Stomach (tissue), 4 donors: Measurements from ENCODE around the gene KCNIP4.

Experiments used
- EP300 ChIP-seq: sonication (generic); formaldehyde crosslinking; IDR thresholded peaks from one replicate; pipeline ENCODE4 v1.6.1; 2017; ENCODE audit warnings: antibody characterized with exemption
- POLR2A ChIP-seq, 4 donors: fragments of 450-650 bp; IDR thresholded peaks; one replicate each; pipeline ENCODE4 v1.6.1; 2016; ENCODE audit warnings: antibody characterized with exemption in 4 of 4, control low read depth in 2 of 4, mild to moderate bottlenecking in 1 of 4, moderate library complexity in 1 of 4
- POLR2AphosphoS5 ChIP-seq, 3 donors: sonication (generic); formaldehyde crosslinking; IDR thresholded peaks; one replicate each; pipeline ENCODE4 v1.6.1; 2016; ENCODE audit warnings: antibody characterized with exemption in 3 of 3
- TF ChIP-seq, protein P1 (sequence below), 7 experiments: fragments of 450-650 bp in 4 of 7; fragments of 200-600 bp in 3 of 7; sonication (generic) in 3 of 7; IDR thresholded peaks; one replicate each; pipeline ENCODE4 v1.5.1; 2016 to 2019; ENCODE audit warnings: antibody characterized with exemption in 7 of 7, control low read depth in 2 of 7, mild to moderate bottlenecking in 1 of 7

DNA sequence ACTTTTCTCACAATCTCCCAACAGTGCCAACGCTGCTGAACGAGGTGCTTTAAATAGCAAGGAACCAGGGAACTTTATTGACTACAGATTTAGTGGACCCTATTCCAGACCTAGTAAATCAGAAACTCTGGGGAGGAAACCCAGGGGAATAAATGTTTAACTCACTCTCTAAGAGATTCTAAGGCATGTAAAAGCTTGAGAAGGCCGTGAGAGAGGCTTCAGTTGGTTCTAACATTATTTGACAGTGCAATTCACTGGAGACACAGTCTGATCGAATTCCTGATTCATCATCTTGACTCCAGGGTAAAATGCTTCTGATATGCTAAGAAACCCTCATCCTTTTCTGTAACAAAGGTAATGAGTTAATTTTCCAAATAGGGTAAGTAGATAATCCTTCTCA is 494.4 kb downstream of the KCNIP4 start:
- TF ChIP-seq, protein P1, sequence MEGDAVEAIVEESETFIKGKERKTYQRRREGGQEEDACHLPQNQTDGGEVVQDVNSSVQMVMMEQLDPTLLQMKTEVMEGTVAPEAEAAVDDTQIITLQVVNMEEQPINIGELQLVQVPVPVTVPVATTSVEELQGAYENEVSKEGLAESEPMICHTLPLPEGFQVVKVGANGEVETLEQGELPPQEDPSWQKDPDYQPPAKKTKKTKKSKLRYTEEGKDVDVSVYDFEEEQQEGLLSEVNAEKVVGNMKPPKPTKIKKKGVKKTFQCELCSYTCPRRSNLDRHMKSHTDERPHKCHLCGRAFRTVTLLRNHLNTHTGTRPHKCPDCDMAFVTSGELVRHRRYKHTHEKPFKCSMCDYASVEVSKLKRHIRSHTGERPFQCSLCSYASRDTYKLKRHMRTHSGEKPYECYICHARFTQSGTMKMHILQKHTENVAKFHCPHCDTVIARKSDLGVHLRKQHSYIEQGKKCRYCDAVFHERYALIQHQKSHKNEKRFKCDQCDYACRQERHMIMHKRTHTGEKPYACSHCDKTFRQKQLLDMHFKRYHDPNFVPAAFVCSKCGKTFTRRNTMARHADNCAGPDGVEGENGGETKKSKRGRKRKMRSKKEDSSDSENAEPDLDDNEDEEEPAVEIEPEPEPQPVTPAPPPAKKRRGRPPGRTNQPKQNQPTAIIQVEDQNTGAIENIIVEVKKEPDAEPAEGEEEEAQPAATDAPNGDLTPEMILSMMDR (IDR thresholded peaks at IDR 0.05) = no peak
- TF ChIP-seq POLR2A (IDR thresholded peaks at IDR 0.05) (no peak), POLR2AphosphoS5 (IDR thresholded peaks at IDR 0.05) (no peak), EP300 (no peak)
